AML-193 (cell line): Measurements from ENCODE around the gene NEUROD4.
"Not testable (repeated sequence)": the region's sequence is repeated elsewhere in the genome, so short reads cannot be mapped to it uniquely, and the experiment has no call there.

Experiments
- DNase-seq, 2 experiments: peaks; one replicate each; lab custom pipeline; 2025; lab: John Stamatoyannopoulos, UW

Gene NEUROD4

GRCh38 chr12:55019784-55020183, at the start of gene NEUROD4:
NEUROD4 (plus strand) TSS chr12:55019974; CDS start chr12:55026440, 6,466 bp downstream.
- DNase-seq: peak in 1 of 2 experiments; percentile 2

- no peak for DNase-seq
Observed at GRCh38 chr12:54970741-54971140, 49.0 kb upstream of the NEUROD4 start.

- no peak for DNase-seq
Observed at GRCh38 chr12:54973556-54973955, 46.2 kb upstream of the NEUROD4 start.

- DNase-seq: no peak
Observed at GRCh38 chr12:54974279-54974678, 45.5 kb upstream of the NEUROD4 start.

GRCh38 chr12:54975272-54975671, 44.5 kb upstream of the NEUROD4 start:
- DNase-seq: no peak

GRCh38 chr12:54975875-54976274, 43.9 kb upstream of the NEUROD4 start:
- no peak for DNase-seq

GRCh38 chr12:54977155-54977554, 42.6 kb upstream of the NEUROD4 start:
- DNase-seq: no peak

- DNase-seq: no peak
Observed at GRCh38 chr12:54977857-54978256, 41.9 kb upstream of the NEUROD4 start.

GRCh38 chr12:54980341-54980740, 39.4 kb upstream of the NEUROD4 start:
- DNase-seq: no peak

- DNase-seq: no peak
Observed at GRCh38 chr12:54981796-54982195, 38.0 kb upstream of the NEUROD4 start.

- no peak for DNase-seq
Observed at GRCh38 chr12:54983536-54984101, 36.2 kb upstream of the NEUROD4 start.

- peak; percentile 92 to 93 for DNase-seq
Observed at GRCh38 chr12:54984658-54985376, 35.0 kb upstream of the NEUROD4 start, which contains the start of gene TESPA1. TESPA1 (minus strand) TSS chr12:54984762; CDS start chr12:54974562, 10,200 bp downstream.

- DNase-seq: not testable (repeated sequence)
Observed at GRCh38 chr12:54986773-54987172, 33.0 kb upstream of the NEUROD4 start.

GRCh38 chr12:54987611-54988231, 32.1 kb upstream of the NEUROD4 start:
- no peak for DNase-seq

GRCh38 chr12:54988402-54989054, 31.2 kb upstream of the NEUROD4 start:
- no peak for DNase-seq

GRCh38 chr12:54989829-54990228, 29.9 kb upstream of the NEUROD4 start:
- DNase-seq: no peak

GRCh38 chr12:54991161-54991990, 28.4 kb upstream of the NEUROD4 start:
- peak; percentile 21 to 50 for DNase-seq

- DNase-seq: no peak
Observed at GRCh38 chr12:54991991-54992375, 27.8 kb upstream of the NEUROD4 start.

- peak; percentile 53 to 65 for DNase-seq
Observed at GRCh38 chr12:54993181-54993835, 26.5 kb upstream of the NEUROD4 start.

- no peak for DNase-seq
Observed at GRCh38 chr12:54996205-54996604, 23.6 kb upstream of the NEUROD4 start.

- no peak for DNase-seq
Observed at GRCh38 chr12:54997929-54998522, 21.7 kb upstream of the NEUROD4 start.
